Upper lobe of right lung (tissue), 1 donor: ENCODE measurements around the gene TNPO3. TPM values are rescaled to one million over a fixed set of nuclear protein-coding genes. Genes with fewer than 3 reads are reported as not detected.

Source experiments
- ATAC-seq: fragments of 200-7000 bp; cut with Tn5 transposase; one replicate; pipeline ENCODE4 v1.9.1; 2020; ENCODE audit warnings: mild to moderate bottlenecking, moderate library complexity
- DNase-seq: peaks from one replicate; pipeline ENCODE4 v3.0.0-alpha.2; 2020
- H3K27ac ChIP-seq: fragments of 200-600 bp; one replicate; pipeline ENCODE4 v1.8.0; 2022
- H3K27me3 ChIP-seq: fragments of 200-600 bp; one replicate; pipeline ENCODE4 v1.8.0; 2022; ENCODE audit warnings: mild to moderate bottlenecking
- H3K36me3 ChIP-seq: fragments of 200-600 bp; one replicate; pipeline ENCODE4 v1.8.0; 2022
- H3K4me1 ChIP-seq: fragments of 200-600 bp; one replicate; pipeline ENCODE4 v1.8.0; 2022
- H3K4me3 ChIP-seq: fragments of 200-600 bp; one replicate; pipeline ENCODE4 v1.8.0; 2022; ENCODE audit warnings: mild to moderate bottlenecking
- H3K9me3 ChIP-seq: fragments of 200-600 bp; one replicate; pipeline ENCODE4 v1.8.0; 2022
- CTCF ChIP-seq: fragments of 200-600 bp; IDR thresholded peaks from one replicate; pipeline ENCODE4 v1.8.0; 2022; ENCODE audit warnings: antibody characterized with exemption
- intact Hi-C: fragments of 100-400 bp; cut with DNase I; formaldehyde crosslinking; loops from one replicate; pipeline ENCODE4 v1.11.0; 2022
- total RNA-seq: library from RNA; stranded (reverse); fragmentation: NEBNext Ultra II Directional; extraction: Animal tissue kit (Norgen Biotek cat#: 25700); gene quantifications from one replicate; pipeline ENCODE4 v1.2.1, GENCODE V29; 2021
- donor health status: DM: no; HTN: yes; CAD: no; lungs with severe emphysema.

Gene TNPO3
- total RNA-seq, 1 donor from 2014 or later: 31.1 TPM

GRCh38 chr7:128928882-128929788 lies 125.8 kb downstream of the TNPO3 start:
- H3K36me3 ChIP-seq: no peaks in the 10 kb centered on the region
- H3K4me3 ChIP-seq: no peak overlapping the region
- H3K27ac ChIP-seq: no peak overlapping the region
- no peaks in the 10 kb centered on the region for H3K9me3 ChIP-seq
- no peak for TF ChIP-seq CTCF
- H3K4me1 ChIP-seq: peaks cover 3% of the 10 kb centered on the region
- intact Hi-C loops: no loop called here
- ATAC-seq: no peak
- H3K27me3 ChIP-seq: no peaks in the 10 kb centered on the region
- peak; percentile 46 for DNase-seq

GRCh38 chr7:128928159-128928813 lies 126.6 kb downstream of the TNPO3 start:
- Histone ChIP-seq H3K9me3 (no peaks in the 10 kb centered on the region), H3K36me3 (no peaks in the 10 kb centered on the region), H3K27ac (no peak overlapping the region), H3K4me1 (peaks cover 3% of the 10 kb centered on the region), H3K4me3 (no peak overlapping the region), H3K27me3 (no peaks in the 10 kb centered on the region)
- DNase-seq (no peak), ATAC-seq (no peak)
- intact Hi-C loops: no loop called here
- TF ChIP-seq CTCF: no peak

GRCh38 chr7:128924707-128925588 lies 130.0 kb downstream of the TNPO3 start:
- intact Hi-C loops: no loop called here
- no peak overlapping the region for H3K4me3 ChIP-seq

GRCh38 chr7:128923411-128923800 lies 131.5 kb downstream of the TNPO3 start:
- DNase-seq (peak; percentile 12), ATAC-seq (no peak)
- Histone ChIP-seq H3K9me3 (no peaks in the 10 kb centered on the region), H3K27ac (no peak overlapping the region), H3K4me1 (no peaks in the 10 kb centered on the region), H3K4me3 (no peak overlapping the region), H3K27me3 (peaks cover 3% of the 10 kb centered on the region), H3K36me3 (no peaks in the 10 kb centered on the region)
- intact Hi-C loops: no loop called here
- TF ChIP-seq CTCF: no peak

More at GRCh38 chr7:128924707-128925588, 130.0 kb downstream of the TNPO3 start:
- TF ChIP-seq CTCF: no peak
- ATAC-seq (no peak), DNase-seq (peak; percentile 19)
- H3K27ac ChIP-seq: no peak overlapping the region
- no peaks in the 10 kb centered on the region for H3K27me3 ChIP-seq
- no peaks in the 10 kb centered on the region for H3K9me3 ChIP-seq
- no peaks in the 10 kb centered on the region for H3K36me3 ChIP-seq
- H3K4me1 ChIP-seq: no peaks in the 10 kb centered on the region
